ENCODE measurements around the gene HAPSTR1. TPM values are rescaled to one million over a fixed set of nuclear protein-coding genes. Genes with fewer than 3 reads are reported as not detected.

The HAPSTR1 gene
- total and polyA plus RNA-seq, 2 donors (not counting 3 experiments of a cell fraction or from before 2014, with no cell fraction given), result 15.7 to 63.7 TPM

- POLR2A ChIA-PET, result no interaction called here
- Histone ChIP-seq H3K36me3 (ENCODE audit: control insufficient read depth in 2 of 2, extremely low read depth in 1 of 2, insufficient read depth in 2 of 2, low read length in 2 of 2) (no peaks in the 10 kb centered on the region), H3K9me3 (replicated peaks; ENCODE audit: control insufficient read depth, insufficient read depth, low read length) (no peaks in the 10 kb centered on the region), H3K9me1 (replicated peaks; ENCODE audit: control insufficient read depth, extremely low read depth, insufficient read depth, low read length) (no peaks in the 10 kb centered on the region), H3K27ac (ENCODE audit: insufficient read depth, low read depth, low read length) (no peak overlapping the region), H3K4me3 (replicated peaks in 1 of 3; ENCODE audit: insufficient read depth in 1 of 3, low read depth in 1 of 3, low read length in 3 of 3) (no peak overlapping the region), H4K20me1 (replicated peaks; ENCODE audit: control insufficient read depth, extremely low read depth, insufficient read depth, low read length) (no peaks in the 10 kb centered on the region), H3K4me1 (ENCODE audit: control insufficient read depth, extremely low read depth, insufficient read depth, low read length) (no peaks in the 10 kb centered on the region), H2AFZ (ENCODE audit: low read depth, low read length) (no peak overlapping the region), H3K27me3 (ENCODE audit: control insufficient read depth in 2 of 2, insufficient read depth in 2 of 2, low read length in 2 of 2) (no peaks in the 10 kb centered on the region), H3K4me2 (ENCODE audit: insufficient read depth, low read length) (no peak overlapping the region), H3K79me2 (ENCODE audit: control insufficient read depth, insufficient read depth, low read length) (no peaks in the 10 kb centered on the region), H3K9ac (replicated peaks; ENCODE audit: extremely low read depth, insufficient read depth, low read length) (no peak overlapping the region)
- DNase-seq (ENCODE audit: low read depth, low spot score) (no peak), FAIRE-seq (no peak)
- intact Hi-C loops (cut with micrococcal nuclease) (no loop called here), dilution Hi-C loops (cut with MboI; ENCODE audit: extremely low pct_ligation_motif_present, low sequenced_read_pairs) (no loop called here)
- TF ChIP-seq POLR2A (IDR thresholded peaks at IDR 0.05; ENCODE audit: low read depth, low read length), result no peak
- TF ChIP-seq MAX (IDR thresholded peaks at IDR 0.05; ENCODE audit: insufficient read depth, insufficient read length), result no peak
- TF ChIP-seq GATA2 (IDR thresholded peaks at IDR 0.05; ENCODE audit: insufficient read depth, insufficient read length, low read depth, low read length), result no peak
- CTCF ChIA-PET, result no interaction called here
- BruUV-seq (replicated peaks), result no TSS peak
Measured at GRCh38 chr16:9071377-9071776, 20.1 kb upstream of the HAPSTR1 start.

GRCh38 chr16:9072806-9073341 is 18.6 kb upstream of the HAPSTR1 start:
- H3K4me1 ChIP-seq (ENCODE audit: control insufficient read depth, extremely low read depth, insufficient read depth, low read length), result no peaks in the 10 kb centered on the region

More at GRCh38 chr16:9072806-9073341, 18.6 kb upstream of the HAPSTR1 start:
- intact Hi-C loops (cut with micrococcal nuclease), result loop anchor here (1.0 kb wide), 1 partner anchor 13 kb away; no protein-coding TSS in a partner anchor
- no peak for TF ChIP-seq MAX (IDR thresholded peaks at IDR 0.05; ENCODE audit: insufficient read depth, insufficient read length)
- no peak for TF ChIP-seq EZH2 (IDR thresholded peaks at IDR 0.05; ENCODE audit: borderline replicate concordance, low read depth, low read length, severe bottlenecking)
- no peak for TF ChIP-seq CTCF (IDR thresholded peaks at IDR 0.05; ENCODE audit: extremely low read depth in 1 of 2, insufficient read depth in 1 of 2, low read depth in 1 of 2, low read length in 2 of 2)
- no peak for TF ChIP-seq FOS (IDR thresholded peaks at IDR 0.05; ENCODE audit: borderline replicate concordance, insufficient read depth, low read length)
- no peak for TF ChIP-seq JUN (IDR thresholded peaks at IDR 0.05; ENCODE audit: borderline replicate concordance, insufficient read depth, insufficient read length, low read depth)
- TF ChIP-seq GATA2 (IDR thresholded peaks at IDR 0.05; ENCODE audit: insufficient read depth, insufficient read length, low read depth, low read length), result no peak
- TF ChIP-seq POLR2AphosphoS5 (IDR thresholded peaks at IDR 0.05; ENCODE audit: insufficient read depth, low read depth, low read length), result no peak
- TF ChIP-seq POLR2A (IDR thresholded peaks at IDR 0.05; ENCODE audit: low read depth, low read length), result no peak
- no peak for TF ChIP-seq MYC (IDR thresholded peaks at IDR 0.05; ENCODE audit: low read depth, low read length)
- no peak overlapping the region for H3K4me2 ChIP-seq (ENCODE audit: insufficient read depth, low read length)
- dilution Hi-C loops (cut with MboI; ENCODE audit: extremely low pct_ligation_motif_present, low sequenced_read_pairs), result no loop called here
- H3K4me3 ChIP-seq (replicated peaks in 1 of 3; ENCODE audit: insufficient read depth in 1 of 3, low read depth in 1 of 3, low read length in 3 of 3), result no peak overlapping the region
- no peaks in the 10 kb centered on the region for H4K20me1 ChIP-seq (replicated peaks; ENCODE audit: control insufficient read depth, extremely low read depth, insufficient read depth, low read length)
- DNase-seq (ENCODE audit: low read depth, low spot score) (no peak), FAIRE-seq (no peak)
- no peak overlapping the region for H3K27ac ChIP-seq (ENCODE audit: insufficient read depth, low read depth, low read length)
- H2AFZ ChIP-seq (ENCODE audit: low read depth, low read length), result no peak overlapping the region
- no peaks in the 10 kb centered on the region for H3K27me3 ChIP-seq (ENCODE audit: control insufficient read depth in 2 of 2, insufficient read depth in 2 of 2, low read length in 2 of 2)
- ChIA-PET CTCF (no interaction called here), POLR2A (no interaction called here)
- H3K79me2 ChIP-seq (ENCODE audit: control insufficient read depth, insufficient read depth, low read length), result no peaks in the 10 kb centered on the region
- no peaks in the 10 kb centered on the region for H3K9me3 ChIP-seq (replicated peaks; ENCODE audit: control insufficient read depth, insufficient read depth, low read length)
- no peak overlapping the region for H3K9ac ChIP-seq (replicated peaks; ENCODE audit: extremely low read depth, insufficient read depth, low read length)
- no TSS peak for BruUV-seq (replicated peaks)
- H3K9me1 ChIP-seq (replicated peaks; ENCODE audit: control insufficient read depth, extremely low read depth, insufficient read depth, low read length), result no peaks in the 10 kb centered on the region
- H3K36me3 ChIP-seq (ENCODE audit: control insufficient read depth in 2 of 2, extremely low read depth in 1 of 2, insufficient read depth in 2 of 2, low read length in 2 of 2), result no peaks in the 10 kb centered on the region
